Measurements from ENCODE around the gene ABHD2.

- TF ChIP-seq, protein P1, sequence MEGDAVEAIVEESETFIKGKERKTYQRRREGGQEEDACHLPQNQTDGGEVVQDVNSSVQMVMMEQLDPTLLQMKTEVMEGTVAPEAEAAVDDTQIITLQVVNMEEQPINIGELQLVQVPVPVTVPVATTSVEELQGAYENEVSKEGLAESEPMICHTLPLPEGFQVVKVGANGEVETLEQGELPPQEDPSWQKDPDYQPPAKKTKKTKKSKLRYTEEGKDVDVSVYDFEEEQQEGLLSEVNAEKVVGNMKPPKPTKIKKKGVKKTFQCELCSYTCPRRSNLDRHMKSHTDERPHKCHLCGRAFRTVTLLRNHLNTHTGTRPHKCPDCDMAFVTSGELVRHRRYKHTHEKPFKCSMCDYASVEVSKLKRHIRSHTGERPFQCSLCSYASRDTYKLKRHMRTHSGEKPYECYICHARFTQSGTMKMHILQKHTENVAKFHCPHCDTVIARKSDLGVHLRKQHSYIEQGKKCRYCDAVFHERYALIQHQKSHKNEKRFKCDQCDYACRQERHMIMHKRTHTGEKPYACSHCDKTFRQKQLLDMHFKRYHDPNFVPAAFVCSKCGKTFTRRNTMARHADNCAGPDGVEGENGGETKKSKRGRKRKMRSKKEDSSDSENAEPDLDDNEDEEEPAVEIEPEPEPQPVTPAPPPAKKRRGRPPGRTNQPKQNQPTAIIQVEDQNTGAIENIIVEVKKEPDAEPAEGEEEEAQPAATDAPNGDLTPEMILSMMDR (IDR thresholded peaks at IDR 0.05): no peak
- TF ChIP-seq POLR2A (IDR thresholded peaks at IDR 0.05): no peak
Measured at GRCh38 chr15:89121414-89121813, 33.2 kb downstream of the ABHD2 start.

All from adrenal gland (tissue), 5 donors.